ENCODE data around the gene MSANTD2.

MSANTD2 gene

DNA sequence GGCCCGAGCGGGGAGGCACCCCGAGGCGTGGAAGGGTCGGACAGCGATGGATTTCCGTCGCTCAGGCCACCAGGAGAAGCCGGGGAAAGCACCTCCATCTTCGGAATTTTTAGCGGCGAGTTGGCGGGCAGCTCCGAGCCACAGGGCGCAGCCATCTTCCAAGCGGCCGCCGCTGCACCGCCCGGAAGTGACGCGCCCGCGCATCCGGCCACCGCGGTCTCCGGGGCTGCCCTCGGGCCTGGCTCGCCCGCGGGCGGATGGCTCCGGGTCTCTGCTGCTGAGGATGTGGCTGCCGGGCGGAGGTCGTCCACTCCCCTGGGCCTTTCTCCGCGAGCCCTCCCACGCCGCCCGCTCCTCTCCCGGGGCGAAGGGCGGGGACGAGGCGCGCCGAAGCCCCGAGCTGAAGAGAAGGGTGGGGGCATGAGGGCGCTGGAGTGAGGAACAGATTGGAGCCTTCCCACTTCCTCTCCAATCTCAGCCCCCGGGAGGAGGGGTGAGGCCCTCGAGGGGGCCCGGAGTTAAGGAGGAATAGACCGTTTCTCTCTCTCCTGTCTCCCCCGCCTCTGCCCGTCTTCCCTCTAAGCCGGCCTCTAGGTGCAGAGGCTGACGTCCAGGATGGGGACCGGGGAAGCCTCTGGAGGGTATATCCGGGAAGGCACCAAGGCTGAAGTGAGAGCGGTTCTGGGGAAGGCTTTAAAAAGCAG, at the start of gene MSANTD2:
Gene MSANTD2 (minus strand): TSS at position 181 of the 704 bp plus-strand sequence. CDS start 26 bp downstream, at position 155.
- peak; percentile 29 for DNase-seq (ENCODE audit: extremely low read depth, low read depth)
- TF ChIP-seq, protein P1, sequence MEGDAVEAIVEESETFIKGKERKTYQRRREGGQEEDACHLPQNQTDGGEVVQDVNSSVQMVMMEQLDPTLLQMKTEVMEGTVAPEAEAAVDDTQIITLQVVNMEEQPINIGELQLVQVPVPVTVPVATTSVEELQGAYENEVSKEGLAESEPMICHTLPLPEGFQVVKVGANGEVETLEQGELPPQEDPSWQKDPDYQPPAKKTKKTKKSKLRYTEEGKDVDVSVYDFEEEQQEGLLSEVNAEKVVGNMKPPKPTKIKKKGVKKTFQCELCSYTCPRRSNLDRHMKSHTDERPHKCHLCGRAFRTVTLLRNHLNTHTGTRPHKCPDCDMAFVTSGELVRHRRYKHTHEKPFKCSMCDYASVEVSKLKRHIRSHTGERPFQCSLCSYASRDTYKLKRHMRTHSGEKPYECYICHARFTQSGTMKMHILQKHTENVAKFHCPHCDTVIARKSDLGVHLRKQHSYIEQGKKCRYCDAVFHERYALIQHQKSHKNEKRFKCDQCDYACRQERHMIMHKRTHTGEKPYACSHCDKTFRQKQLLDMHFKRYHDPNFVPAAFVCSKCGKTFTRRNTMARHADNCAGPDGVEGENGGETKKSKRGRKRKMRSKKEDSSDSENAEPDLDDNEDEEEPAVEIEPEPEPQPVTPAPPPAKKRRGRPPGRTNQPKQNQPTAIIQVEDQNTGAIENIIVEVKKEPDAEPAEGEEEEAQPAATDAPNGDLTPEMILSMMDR (IDR thresholded peaks at IDR 0.05; ENCODE audit: low read depth, low read length): no peak

DNA sequence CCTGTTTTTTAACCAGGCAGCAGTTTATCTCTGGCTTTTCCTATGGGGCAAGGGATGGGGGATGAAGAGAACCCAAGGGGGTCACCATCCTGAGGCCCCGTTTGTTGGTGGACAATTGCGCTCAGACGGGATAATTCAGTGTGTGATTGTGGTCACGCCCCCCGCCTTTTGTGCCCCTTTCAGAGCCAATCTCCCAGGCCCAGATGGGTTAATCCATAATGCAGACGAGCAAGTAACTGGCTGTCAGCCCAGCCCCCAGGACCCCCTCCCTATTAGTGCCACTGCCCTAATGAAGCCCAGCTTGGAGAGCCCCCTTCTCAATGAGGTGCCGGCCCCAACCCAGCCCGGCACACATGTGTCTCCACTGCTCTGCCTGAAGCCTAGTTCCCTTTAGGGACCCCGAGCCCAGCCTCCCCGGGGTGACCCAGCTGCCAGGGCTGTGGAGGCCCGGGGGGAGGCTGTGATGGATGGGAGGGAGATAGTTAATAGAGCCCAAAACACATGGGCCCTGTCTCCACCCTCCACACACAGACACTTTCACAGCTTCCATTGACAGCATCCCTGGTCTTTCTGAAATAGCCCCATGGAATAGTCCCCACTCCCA, 46.0 kb upstream of the MSANTD2 start:
- no peak for DNase-seq (ENCODE audit: extremely low read depth, low read depth)
- TF ChIP-seq, protein P1 (IDR thresholded peaks at IDR 0.05; ENCODE audit: low read depth, low read length): no peak

DNA sequence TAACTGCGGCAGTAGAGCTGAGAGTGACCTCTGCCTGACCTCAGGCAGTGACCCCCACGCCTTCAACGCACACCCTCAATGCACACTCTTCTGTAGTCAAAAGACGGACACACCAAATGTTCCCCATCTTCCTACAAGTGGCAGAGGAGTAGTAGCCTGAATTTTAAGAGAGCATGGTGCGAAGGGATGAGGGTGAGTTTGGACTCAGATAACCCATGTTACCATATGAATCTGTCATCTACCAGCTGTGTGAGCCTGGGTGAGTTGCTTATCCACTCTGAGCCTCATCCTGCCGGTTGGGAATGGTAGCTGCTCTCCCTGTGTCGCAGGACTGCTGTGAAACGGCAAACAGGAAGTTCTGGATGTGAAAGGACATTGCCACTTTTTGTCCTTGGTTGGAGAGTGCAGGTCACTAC, 44.5 kb upstream of the MSANTD2 start:
- DNase-seq (ENCODE audit: extremely low read depth, low read depth): no peak
- TF ChIP-seq, protein P1 (IDR thresholded peaks at IDR 0.05; ENCODE audit: low read depth, low read length): no peak

DNA sequence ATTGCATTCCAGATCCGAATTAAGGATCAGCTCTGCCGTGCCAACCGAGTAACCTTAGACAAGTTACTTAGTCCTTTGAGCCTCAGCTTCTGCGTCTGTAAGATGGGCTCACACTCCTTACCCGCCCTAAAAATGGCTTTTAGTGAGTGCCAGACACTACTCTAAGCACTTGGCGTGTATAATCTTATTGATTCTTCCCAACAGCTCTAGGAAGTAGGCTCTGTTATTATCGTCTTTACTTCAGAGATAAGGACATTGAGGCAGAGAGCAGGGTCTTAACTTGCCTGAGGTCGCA, 43.4 kb upstream of the MSANTD2 start:
- TF ChIP-seq, protein P1 (IDR thresholded peaks at IDR 0.05; ENCODE audit: low read depth, low read length): no peak

DNA sequence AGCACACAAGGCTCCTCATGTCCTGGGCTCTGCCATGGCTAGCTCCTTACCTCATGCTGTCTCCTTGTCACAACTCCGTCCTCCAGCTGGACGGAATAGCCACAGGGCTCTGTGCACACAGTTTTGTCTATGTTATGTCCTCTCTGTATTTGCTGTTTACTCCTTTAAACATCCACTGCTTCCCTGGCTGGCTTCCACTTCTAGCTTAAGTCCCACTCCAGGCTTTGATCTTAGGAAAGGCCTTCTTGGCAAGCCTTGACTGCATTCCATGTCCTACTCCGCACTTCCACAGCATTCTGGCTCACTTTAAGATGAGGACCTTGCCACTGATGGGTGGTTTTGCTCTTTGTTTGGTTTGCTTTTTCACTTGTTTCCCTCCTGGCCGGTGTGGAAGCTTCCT, 42.1 kb upstream of the MSANTD2 start:
- no peak for DNase-seq (ENCODE audit: extremely low read depth, low read depth)
- TF ChIP-seq, protein P1 (IDR thresholded peaks at IDR 0.05; ENCODE audit: low read depth, low read length): no peak

More for the DNA sequence above, 43.4 kb upstream of the MSANTD2 start:
- DNase-seq (ENCODE audit: extremely low read depth, low read depth): no peak

DNA sequence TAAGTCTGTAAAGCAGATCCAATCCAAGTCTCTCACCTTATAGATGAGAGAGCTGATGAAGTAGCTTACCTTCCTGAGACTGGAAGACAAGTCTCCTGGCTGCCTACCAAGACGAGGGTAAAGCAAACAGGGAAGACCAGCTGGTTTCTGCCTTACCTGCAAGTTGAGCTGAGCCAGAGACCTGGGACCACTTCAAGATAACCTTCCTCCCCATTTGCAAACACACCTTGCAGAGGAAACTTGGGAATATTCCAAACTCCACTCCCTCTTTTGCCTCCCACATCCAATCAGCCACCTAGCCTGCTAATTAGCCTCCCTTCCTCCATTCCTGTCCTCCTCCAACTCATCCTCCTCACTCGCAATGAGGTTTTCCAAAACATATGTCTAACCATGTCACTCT, 41.6 kb upstream of the MSANTD2 start:
- DNase-seq (ENCODE audit: extremely low read depth, low read depth): no peak
- TF ChIP-seq, protein P1 (IDR thresholded peaks at IDR 0.05; ENCODE audit: low read depth, low read length): no peak

DNA sequence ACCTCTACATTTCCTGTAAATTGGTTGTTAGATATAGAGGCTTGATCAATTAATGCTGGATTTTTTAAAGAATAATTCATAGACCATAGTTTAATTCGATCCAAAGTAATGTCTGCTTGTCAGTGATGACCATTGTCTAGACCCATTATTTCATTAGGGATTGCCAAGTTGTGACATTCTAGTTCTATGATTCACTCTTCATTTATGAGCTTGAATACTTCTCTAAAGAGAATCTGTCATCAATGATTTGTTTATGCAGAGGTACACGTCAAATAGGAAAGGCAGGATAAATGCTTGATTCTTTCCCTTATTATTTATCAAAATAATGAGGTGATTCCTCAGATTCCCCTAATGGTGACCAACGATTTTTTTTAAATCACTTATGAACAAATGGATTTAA, 41.0 kb upstream of the MSANTD2 start:
- no peak for DNase-seq (ENCODE audit: extremely low read depth, low read depth)
- TF ChIP-seq, protein P1 (IDR thresholded peaks at IDR 0.05; ENCODE audit: low read depth, low read length): no peak

All from AG09319 (cell line).